Inferior parietal cortex (tissue), 1 donor: Measurements from ENCODE around the gene LDHAL6A.

Experiments
- DNase-seq: peaks from one replicate; pipeline ENCODE4 v3.0.0-alpha.2; 2016; ENCODE audit errors: extremely low spot score

The LDHAL6A gene

GRCh38 chr11:18490736-18491485 lies 35.3 kb downstream of the LDHAL6A start:
- no peak for DNase-seq

- no peak for DNase-seq
Observed at GRCh38 chr11:18491924-18492323, 36.3 kb downstream of the LDHAL6A start.

GRCh38 chr11:18492888-18493287 lies 37.2 kb downstream of the LDHAL6A start:
- no peak for DNase-seq

GRCh38 chr11:18493310-18493709 lies 37.7 kb downstream of the LDHAL6A start:
- DNase-seq, result no peak

- no peak for DNase-seq
Observed at GRCh38 chr11:18495271-18495670, 39.6 kb downstream of the LDHAL6A start.

- no peak for DNase-seq
Observed at GRCh38 chr11:18495703-18496102, 40.0 kb downstream of the LDHAL6A start.

- DNase-seq, result no peak
Observed at GRCh38 chr11:18498039-18498438, 42.4 kb downstream of the LDHAL6A start.

- no peak for DNase-seq
Observed at GRCh38 chr11:18501629-18502028, 46.0 kb downstream of the LDHAL6A start.

- no peak for DNase-seq
Observed at GRCh38 chr11:18502352-18502751, 46.7 kb downstream of the LDHAL6A start.

- DNase-seq, result no peak
Observed at GRCh38 chr11:18521122-18521521, 65.5 kb downstream of the LDHAL6A start.

- no peak for DNase-seq
Observed at GRCh38 chr11:18522388-18522787, 66.7 kb downstream of the LDHAL6A start.

- no peak for DNase-seq
Observed at GRCh38 chr11:18523084-18523483, 67.4 kb downstream of the LDHAL6A start.

- DNase-seq, result no peak
Observed at GRCh38 chr11:18524248-18524647, 68.6 kb downstream of the LDHAL6A start.

GRCh38 chr11:18526130-18526520 lies 70.5 kb downstream of the LDHAL6A start:
- no peak for DNase-seq

GRCh38 chr11:18526521-18527296 lies 71.1 kb downstream of the LDHAL6A start, which contains the start of gene TSG101:
Gene TSG101 (minus strand): TSS chr11:18526942. CDS start chr11:18526816, 126 bp downstream.
- peak; percentile 97 for DNase-seq

GRCh38 chr11:18527512-18527911 lies 71.9 kb downstream of the LDHAL6A start:
- no peak for DNase-seq
